Measurements from ENCODE around the gene TSEN54.
A peak's percentile ranks its signal among the peaks of the same experiment; 100 is the strongest.

The TSEN54 gene

DNA sequence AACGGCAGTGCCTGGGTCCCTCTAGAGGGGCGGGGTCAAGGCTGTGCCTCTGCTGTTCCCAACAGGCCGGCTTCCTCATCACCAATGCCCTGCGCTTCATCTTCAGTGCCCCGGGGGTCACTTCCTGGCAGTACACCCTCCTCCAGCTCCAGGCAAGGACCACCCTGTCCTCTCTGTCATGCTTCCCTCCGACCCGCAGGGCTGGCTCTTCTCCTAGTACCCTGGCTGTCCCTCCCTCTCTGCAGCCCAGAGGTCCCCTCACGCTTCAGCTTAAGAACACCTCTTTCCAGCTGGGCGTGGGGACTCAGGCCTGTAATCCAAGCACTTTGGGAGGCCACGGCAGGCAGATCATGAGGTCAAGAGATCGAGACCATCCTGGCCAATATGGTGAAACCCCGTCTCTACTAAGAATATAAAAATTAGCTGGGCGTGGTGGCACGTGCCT, 26.8 kb upstream of the TSEN54 start:
- no peak for DNase-seq

GRCh38 chr17:75490173-75490743, 26.1 kb upstream of the TSEN54 start:
- DNase-seq = no peak

DNA sequence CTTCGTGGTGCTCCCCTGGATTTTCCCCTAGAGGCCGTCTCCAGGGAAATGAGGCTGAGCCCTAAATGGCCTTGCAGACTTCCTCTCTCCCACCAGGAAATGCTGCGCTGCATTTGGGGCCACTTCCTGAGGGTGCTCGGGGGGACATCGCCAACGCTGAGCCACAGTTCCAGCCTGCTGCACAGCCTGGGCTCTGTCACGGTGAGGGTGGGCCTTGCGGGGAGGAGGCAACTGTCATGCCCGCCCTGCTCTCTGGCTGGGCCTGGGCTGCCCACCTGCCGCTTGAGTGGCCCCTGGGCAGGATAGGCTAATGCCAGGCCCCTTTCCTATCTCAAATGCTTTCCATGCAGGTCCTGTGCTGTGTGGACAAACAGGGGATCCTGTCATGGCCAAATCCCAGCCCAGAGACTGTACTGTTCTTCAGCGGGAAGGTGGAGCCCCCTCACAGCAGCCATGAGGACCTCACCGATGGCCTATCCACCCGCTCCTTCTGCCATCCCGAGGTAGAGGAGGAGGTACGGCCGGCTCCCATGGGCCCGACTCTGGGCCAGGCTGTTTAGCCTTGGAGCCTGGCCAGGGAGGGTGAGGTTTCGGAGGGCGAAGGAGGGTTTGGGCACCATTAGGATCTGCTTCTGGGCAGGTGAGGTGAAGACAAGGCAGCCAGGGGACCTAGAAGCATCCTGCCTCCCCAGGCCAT, 25.2 kb upstream of the TSEN54 start:
- DNase-seq = no peak

- DNase-seq = no peak
Measured at GRCh38 chr17:75491680-75492079, 24.6 kb upstream of the TSEN54 start.

- no peak for DNase-seq
Measured at GRCh38 chr17:75492555-75493168, 23.7 kb upstream of the TSEN54 start.

- DNase-seq = no peak
Measured at GRCh38 chr17:75493476-75494129, 22.7 kb upstream of the TSEN54 start.

GRCh38 chr17:75494326-75494877, 21.9 kb upstream of the TSEN54 start:
- DNase-seq = no peak

GRCh38 chr17:75496005-75496404, 20.3 kb upstream of the TSEN54 start:
- no peak for DNase-seq

- DNase-seq = no peak
Measured at GRCh38 chr17:75498039-75498725, 18.1 kb upstream of the TSEN54 start.

DNA sequence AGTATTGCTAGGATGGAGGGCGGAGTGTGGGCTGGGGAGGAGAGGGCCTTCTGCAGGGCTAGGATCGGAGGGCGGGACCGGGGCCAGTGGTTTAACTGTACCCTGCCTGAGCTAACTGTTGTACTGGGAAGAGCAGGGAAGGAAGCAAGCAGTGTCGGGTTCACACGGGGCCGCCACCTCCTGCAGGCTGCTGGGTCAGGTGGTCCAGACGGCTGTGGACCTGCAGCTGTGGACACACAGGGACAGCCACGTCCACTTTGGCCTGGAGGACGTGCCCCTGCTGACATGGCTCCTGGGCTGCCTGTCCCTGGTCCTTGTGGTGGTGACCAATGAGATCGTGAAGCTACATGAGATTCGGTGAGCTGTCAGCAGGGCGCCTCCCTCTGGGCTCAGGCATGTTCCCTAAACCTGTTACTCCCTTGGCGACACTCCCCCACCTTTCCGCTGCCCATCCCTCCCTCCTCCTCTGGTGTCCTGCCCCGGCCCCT, 17.6 kb upstream of the TSEN54 start:
- no peak for DNase-seq

GRCh38 chr17:75499313-75500022, 16.9 kb upstream of the TSEN54 start:
- DNase-seq = no peak

- DNase-seq = no peak
Measured at GRCh38 chr17:75500419-75501216, 15.7 kb upstream of the TSEN54 start.

- DNase-seq = no peak
Measured at GRCh38 chr17:75501378-75502071, 14.8 kb upstream of the TSEN54 start.

- DNase-seq = no peak
Measured at GRCh38 chr17:75502072-75502720, 14.1 kb upstream of the TSEN54 start.

- DNase-seq = no peak
Measured at GRCh38 chr17:75502721-75503329, 13.5 kb upstream of the TSEN54 start.

GRCh38 chr17:75503337-75503950, 12.9 kb upstream of the TSEN54 start:
- no peak for DNase-seq

DNA sequence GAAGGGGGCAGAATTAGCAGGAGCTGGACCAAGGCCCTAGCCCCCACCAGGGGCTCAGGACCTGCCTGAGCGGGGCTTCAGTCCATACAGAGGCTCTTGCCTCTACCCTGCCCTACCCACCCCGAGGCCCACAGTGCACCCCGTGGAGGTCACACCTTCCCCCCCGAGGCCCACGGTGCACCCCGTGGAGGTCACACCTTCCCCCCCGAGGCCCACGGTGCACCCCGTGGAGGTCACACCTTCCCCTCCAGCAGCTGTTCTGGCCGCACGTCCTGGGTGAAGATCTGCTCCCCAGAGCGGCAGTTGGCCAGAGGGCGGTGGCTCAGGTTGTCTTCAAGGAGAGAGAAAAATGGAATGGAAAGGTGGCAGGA, 12.4 kb upstream of the TSEN54 start:
- no peak for DNase-seq

- DNase-seq = peak; percentile 85
Measured at GRCh38 chr17:75504347-75505151, 11.8 kb upstream of the TSEN54 start.

DNA sequence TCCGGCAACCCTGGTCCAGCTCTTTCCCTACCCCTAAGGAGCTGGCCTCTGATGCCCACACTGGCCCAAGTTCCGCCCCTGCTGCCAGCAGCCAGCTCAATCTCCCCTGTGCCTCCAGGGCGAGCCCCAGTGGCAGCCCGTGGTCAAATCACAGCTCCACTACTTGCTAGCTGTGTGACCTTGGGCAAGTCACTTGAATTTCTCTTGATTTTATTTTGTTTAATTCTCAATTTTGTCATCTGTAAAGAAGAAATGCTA, 11.2 kb upstream of the TSEN54 start:
- no peak for DNase-seq

All from islet precursor cell (in vitro differentiated cells).